GM21786 (cell line): ENCODE results near the gene PSAP.

Experiments
- ATAC-seq: cut with Tn5 transposase; IDR thresholded peaks from one replicate; pipeline ENCODE4 v1.9.1; 2021; ENCODE audit not compliant: unreplicated experiment

Gene PSAP

DNA sequence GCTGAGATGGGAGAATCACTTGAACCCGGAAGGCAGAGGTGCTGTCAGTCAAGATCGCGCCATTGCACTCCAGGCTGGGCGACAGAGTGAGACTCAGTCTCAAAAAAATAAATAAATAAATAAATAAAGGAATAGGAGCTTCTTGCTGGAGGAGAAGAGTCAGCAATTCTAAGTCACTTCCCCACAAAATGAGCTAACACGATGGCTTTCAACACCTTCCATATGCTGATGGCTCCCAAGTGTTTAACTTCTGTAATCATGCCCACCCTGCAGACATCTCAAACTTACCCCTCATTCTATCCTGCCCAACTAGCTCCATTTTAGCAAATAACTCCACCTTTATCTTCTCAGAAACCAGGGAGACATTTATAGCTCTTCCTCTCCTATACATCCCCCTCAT lies 21.2 kb downstream of the PSAP start:
- ATAC-seq = no peak

DNA sequence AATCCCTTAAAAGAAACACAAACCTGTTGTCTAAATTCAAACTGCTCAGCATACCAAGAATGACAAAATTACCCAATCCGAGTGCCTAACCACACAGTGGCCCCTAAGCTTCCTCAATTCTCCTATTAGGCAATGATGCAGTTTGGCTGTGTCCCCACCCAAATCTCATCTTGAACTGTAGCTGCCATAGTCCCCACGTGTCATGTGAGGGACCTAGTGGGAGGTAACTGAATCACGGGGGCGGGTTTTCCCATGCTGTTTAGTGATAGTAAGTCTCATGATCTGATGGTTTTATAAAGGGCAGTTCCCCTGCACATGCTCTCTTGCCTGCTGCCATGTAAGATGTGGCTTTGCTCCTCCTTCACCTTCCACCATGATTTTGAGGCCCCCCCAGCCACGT lies 21.9 kb downstream of the PSAP start:
- no peak for ATAC-seq

DNA sequence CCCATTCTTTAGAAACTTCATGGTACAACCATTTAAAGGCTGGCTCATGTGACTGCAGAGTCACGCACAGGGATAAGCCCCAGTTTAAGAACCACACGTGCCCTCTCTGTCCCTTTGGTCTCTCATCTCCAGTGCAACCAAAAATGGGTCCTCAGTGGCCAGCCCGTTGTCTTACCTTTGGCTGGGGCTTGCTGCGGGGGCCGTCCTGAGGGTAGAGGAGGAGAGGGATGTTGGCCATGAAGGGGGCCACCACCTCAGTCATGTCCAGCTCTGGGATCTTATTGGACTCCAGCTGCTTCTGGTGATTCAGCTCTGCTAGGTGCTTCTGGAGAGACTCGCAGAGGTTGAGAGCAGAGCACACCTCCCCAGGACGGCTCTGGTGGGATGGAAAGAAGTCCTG lies 22.3 kb downstream of the PSAP start:
- no peak for ATAC-seq

DNA sequence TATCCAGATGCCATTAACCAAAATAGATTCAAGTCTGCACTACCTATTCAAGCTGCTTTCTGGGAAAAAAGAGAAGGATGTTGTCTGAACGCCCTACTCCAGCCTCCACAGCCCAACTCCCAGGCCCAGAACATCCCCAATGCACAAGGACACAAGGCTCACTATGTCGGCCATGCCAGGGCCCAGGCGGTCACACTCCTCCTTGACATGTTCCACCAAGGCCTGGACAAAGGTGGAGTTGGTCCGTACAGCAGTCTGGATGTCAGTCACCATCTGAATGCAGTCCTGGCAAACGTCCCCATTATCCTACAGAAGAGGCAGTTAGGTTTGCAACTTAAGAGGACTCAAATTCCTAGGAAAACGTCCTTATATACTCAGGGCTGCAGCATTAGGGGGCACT lies 23.2 kb downstream of the PSAP start:
- no peak for ATAC-seq

DNA sequence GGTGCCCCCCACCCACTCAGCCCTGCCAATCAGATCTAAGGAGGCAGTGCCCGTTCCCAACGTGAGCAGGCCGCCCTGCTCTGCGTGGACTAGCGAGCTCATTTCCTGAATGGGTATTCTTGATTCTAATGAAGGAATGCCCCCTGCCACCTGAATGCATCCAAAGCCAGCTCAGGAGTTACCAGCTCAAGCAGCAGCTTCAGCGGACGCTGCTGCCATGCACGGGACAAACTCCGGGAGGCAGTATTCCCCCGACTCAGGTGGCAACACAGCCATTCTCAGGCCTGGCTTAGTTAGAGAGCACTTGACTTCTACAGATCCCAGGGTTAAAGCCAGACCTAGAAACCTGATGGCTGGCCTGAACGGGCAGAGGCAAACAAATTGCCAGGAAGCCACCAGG lies 25.8 kb downstream of the PSAP start:
- no peak for ATAC-seq

DNA sequence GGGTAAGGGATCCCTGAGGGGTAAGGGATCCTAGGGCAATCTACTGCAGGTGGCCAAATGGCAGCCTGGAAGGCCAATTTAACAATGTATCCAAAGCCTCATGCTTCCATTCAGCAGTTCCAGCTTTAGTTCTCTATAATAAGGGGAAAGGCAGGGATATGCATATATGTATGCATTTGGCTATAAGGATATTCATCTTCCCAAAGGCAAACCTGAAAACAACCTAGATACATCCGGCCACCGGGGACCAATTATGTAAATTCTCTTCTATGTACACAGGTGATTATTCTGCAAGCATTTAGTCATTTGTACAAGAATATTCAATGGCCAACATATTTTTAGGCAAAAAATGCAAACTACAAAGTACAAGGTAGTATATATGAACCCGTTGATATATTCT lies 26.7 kb downstream of the PSAP start:
- ATAC-seq = no peak

DNA sequence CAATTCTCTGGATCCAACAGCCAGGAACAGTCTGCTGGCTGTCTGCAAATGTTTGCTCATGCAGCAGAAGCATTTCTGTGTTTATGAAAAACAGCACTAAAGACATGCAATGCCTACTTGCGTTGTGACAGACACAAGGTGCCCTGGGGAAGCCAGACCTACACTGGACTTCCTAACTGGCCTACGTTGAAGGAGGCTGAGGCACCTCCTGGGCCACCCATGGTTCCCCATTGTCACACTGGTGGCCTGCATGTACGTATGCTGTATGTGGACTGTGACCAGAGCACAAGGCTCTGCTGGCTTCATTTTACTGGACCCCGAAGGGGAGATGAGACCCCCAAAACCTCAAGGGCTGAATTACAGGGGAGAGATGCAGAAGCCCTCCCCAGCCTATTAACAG lies 27.7 kb downstream of the PSAP start:
- ATAC-seq = no peak

DNA sequence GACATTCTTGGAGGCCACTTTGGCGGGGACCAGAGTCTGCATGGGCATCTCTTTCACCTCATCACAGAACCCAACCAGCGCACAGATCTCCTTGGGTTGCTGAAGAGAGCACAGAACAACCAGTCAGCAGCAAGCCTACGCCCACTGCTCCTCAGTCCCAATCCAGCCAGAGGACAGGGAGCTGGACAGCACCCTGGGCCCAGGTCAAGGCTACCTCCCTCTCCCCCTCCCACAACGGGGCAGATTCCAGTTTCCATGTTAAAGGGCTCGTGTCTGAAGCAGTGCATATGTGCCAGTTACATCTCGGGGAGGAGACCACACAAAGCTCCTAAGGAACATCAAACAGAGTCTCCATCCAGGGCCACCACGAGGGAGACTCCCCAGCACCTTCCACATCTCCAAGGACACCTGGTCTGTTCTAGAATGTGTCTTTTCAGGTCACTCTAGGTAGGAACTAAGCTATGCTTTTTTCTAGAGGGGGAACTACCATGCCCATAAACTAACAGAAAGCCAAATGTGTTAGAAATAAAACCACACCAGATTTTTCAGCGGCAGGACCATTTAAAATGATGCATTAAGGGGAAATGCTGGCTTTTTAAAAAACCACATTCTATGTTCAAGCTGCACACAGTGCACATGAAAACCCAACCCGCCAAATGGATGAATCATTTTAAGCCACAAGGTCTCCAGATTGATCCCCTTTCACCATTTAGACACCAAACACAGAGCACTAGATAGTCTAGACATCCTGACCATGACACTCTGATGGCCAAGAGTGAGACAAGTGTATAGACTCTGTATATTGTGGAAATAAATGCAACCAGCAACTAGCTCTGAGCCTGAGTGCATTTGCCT lies 28.9 kb downstream of the PSAP start:
- ATAC-seq = no peak

DNA sequence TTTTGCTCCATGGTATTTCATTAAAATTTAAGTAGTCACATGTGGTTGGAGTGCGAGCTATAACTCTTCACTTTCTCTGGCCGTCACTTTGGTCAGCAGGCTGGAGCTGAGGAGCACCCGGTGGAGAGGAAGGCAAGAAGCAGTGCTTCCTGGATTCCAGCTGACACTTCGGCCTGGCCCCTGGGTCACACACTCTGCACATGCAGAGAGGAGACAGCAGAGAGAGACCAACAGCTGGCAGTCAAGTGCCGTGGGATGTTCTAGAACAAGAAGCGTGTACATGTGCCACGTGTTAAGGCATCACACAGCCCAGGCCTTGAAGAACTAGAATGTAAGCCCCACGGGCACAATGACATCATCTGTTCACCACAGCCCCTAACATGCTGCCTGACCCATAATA lies 30.1 kb downstream of the PSAP start:
- no peak for ATAC-seq

DNA sequence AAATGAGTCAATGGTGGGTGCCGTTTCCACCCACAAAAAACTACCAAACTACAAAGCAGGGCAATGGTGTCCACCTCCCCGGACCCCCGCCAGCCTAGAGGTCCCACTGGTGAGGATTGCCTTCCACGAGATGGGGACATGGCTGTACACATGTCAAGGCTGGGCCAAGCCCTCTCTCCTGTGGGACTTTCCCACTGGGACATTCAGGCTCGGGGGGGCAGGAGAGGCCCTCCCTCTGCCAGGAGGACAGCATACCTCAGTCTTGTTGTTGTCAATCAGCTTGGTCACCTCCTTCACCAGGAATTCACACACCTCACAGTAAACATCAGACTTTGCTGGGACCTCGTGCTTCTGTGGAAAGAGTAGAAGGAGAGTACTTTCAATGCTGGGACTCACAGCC lies 31.1 kb downstream of the PSAP start:
- ATAC-seq = no peak

DNA sequence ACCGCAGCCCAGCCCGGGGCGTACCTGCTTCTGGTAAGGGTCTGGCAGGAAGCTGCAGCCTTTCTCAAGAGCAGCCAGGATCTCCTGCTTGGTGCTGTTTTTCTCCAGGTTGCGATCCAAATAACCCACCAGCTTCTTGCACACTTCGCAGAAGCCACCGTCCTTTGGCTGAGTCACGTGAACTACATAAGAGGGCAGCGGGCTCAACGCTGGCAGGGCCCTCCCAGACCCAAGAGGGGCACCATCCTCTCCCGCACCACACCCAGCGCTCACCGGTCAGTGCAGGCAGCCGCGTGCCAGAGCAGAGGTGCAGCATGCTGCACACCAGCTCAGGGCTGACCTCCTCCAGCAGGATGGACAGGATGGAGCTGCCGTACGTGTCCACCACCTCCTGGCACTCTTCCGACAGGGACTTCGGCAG lies 31.6 kb downstream of the PSAP start:
- no peak for ATAC-seq

DNA sequence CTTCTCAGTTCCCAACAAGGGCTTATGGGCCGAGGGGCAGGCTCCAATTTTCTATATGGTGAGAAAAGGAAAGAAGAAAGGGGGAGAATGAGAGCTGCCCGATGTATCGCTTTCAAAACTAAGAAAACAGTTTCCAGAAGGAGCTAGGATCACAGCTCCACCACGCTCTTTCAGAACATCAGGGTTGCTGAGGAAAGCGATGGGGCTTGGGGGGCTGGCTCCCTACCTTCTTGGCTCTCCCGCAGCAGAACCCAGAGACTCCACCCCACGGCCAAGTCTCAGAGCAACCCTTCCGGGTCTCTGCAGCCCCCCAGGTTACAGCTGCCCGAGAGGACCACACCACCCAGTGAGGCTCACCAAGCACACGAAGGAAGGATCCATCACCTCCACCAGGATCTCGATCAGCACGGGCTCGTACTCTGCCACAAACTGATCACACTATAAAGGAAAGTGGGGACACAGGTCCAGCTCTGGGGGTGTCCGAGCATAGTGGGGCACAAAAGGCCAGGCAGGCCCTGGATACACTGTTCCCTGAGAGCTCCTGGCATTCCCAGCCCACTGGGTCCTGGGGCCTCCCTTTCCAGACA lies 32.3 kb downstream of the PSAP start:
- ATAC-seq = no peak

DNA sequence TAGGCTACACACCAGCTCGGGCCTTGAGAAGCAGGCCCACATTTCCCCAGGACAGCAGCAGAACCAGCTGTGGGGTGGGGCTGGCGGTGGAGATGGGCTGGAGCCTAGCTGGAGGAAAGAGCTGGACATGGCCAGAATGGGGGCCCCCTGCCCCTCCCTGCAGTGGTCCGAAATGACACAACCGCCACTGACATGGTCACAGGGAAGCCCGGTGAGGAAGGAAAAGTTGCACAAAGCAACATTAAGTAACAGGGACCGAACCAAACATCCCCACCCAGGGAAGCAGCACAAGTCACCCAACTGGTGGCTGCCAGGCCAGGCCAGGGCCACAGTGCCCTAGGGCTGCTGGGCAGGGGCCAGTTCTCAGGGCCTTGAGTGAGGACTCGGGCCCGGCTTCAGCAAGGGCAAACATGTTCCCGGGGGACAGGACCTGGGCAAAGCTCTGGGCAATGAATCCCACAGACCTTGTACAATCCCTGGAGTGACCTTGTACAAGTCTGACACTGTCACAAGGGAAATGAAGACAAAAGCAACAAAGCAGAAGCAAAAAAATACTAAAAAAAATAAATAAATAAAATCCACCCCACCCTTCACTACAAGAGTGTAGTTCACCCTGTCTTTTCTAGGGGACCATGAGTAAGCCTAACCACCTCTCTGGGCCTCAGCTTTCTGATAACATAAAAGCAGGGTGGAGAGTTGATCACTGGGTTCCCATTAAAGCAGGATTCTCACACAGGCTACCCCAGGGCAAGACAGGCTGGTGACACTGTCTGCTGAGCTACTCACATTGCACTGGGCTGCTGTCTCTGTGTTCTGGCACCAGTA lies 33.0 kb downstream of the PSAP start:
- ATAC-seq = no peak

DNA sequence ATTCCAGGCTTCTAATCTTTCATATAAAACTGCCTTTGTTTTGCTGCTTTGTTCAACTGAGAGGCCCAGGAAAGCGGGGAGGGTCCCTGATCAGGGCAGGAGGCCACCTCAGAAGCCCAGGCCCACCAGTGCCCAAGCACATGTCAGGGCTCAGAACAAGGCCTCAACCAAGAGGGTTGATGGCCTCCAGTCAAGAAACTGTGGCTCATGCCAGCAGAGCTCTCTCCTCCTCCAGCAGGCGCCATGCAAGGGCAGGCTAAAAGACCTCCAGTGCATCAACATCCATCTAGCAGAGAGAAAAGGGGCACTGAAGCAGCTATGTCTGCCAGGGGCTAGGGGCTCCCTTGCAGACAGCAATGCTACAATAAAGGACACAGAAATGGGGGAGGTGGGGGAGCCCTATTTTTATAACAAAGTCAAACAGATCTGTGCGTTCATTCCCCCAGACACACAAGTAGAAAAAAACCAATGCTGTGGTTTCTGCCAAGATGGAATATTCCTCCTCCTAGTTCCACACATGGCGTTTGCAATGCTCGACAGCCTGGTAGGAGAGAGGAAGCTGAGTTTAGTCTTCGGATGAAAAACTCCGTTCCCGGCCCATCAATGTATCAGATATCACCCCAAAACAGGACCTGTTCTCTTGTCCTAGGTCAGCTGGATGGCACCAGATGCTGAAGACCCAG lies 34.0 kb downstream of the PSAP start:
- no peak for ATAC-seq

DNA sequence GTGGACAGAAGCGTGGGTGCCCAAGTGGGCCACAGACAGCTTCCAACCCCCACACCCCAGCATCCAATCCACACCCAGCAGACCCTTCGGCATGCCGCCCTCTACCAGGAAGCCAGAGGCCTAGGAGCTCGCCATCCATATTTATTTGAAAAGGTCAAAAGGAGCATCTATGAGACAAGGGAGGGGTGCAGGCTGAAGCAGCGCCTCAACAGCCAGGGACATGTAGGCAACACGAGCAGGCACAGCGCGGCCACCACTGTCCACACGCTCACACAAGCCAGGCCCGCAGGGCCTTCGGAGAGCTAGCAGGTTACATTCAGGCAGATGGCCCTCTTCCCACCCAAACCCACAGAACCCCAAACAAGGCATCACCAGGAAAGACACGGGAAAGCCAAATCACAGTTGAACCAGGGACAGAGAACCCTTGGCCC lies 34.6 kb downstream of the PSAP start:
- no peak for ATAC-seq

DNA sequence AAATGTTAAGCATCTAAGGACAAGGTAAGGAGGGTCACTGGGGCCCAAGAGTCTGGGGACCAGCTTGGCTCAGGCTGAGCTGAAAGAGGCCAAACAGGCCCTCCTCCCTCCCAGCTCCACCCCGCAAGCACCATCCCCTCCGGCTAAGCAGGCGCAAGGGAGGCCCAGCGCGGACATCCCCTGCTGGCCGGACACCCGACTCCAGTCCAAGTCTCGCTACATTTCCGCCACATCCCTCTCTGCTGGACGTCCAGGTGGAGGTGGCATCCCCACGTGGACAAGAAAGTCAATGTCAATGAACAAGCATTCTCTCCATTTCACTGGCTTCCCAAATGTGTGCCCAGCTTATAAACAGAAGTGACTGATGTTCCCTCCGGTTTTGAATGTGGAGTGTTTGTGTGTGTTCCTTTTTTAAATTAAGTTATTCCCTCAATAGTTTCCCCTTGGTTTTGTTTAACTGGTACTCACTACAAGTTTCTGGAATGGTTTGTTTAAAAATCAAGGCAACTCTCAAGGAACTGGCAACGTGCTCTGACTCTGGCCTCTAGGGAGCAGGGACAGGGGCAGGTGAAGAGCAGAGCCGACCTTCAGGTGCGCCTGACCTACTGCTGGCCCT lies 35.4 kb downstream of the PSAP start:
- no peak for ATAC-seq

DNA sequence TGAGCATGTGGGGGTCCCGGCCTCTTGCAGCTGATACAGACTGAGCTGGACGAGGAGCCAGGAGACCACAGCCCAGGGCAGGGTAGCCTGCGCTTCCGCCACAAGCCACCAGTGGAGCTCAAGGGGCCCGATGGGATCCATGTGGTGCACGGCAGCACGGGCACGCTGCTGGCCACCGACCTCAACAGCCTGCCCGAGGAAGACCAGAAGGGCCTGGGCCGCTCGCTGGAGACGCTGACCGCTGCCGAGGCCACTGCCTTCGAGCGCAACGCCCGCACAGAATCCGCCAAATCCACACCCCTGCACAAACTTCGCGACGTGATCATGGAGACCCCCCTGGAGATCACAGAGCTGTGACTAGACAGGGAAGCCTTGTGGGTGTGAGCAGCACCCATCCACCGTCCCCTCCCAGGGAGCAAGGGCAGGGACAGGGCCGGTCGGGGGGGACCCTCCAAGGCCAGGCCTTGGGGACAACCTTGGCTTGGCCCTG lies 36.1 kb downstream of the PSAP start:
- ATAC-seq = no peak

DNA sequence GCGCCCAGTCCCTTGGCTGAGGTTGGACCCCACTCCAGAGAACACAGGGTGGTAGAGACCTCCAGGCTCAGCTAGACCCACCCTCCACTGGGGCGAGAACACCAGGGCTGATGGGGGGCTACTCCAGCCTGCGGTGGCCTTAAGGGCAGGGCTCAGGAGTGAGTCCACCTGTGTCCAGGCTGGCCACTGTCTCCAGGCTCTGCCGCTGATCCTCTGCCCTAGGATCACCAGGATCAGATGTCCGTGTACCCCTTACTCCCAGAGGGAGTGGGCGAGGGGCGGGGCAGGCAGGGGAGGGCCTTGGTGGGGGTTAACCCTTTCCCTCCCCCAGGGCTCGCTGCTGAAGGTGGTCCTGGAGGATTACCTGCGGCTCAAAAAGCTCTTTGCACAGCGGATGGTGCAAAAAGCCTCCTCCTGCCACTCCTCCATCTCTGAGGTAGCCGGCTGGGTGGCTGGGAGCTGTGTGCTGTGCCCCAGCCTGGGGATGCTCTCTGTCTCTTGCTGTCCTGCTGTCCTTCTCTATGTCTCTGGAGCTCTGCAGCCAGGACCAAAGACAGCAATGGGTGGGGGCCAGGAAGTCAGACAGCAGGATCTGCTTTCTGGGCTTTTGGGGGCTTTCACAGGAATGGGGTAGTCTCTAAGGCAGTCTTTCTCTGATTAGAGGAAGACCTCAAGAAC lies 38.0 kb downstream of the PSAP start:
- ATAC-seq = no peak

DNA sequence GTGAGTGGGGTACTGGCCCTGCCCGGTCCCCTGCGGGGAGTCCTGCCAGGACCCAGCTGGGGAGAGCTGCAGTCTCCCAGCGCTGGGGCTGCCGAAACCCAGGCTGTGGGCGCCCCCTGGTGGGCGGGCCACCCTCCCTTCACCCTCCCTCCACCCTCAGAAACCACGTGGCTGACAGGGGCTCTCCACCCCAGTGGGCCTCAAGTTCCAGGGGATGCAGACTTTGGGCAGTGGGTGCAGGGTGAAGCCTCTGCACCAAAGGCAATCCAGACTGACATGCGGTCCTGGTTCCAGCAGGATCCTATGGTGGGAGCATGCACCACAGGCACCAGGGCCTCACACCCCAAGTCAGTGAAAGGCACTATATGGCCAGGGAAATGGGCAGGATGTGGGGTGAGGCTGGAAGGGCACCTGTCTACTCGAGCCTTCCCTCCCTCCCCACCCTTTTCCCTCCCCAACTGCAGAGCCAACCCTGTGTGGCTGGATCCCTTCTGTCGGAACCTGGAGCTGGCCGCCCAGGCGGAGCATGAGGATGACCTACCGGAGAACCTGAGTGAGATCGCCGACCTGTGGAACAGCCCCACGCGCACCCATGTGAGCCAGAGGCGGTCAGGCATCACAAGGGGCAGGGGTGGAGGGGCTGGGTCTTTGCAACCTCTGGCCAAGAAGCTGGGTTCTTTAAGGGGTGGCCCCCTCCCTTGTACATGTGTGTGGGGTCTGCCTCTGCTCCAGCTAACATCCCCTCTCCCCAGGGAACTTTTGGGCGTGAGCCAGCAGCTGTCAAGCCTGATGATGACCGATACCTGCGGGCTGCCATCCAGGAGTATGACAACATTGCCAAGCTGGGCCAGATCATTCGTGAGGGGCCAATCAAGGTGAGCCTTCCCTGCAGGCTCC lies 38.8 kb downstream of the PSAP start:
- no peak for ATAC-seq
